Liver (tissue), 9 donors: ENCODE data around the gene DSG2. TPM values are rescaled to one million over a fixed set of nuclear protein-coding genes. Genes with fewer than 3 reads are reported as not detected.

Experiments
- DNase-seq: peaks from one replicate; pipeline ENCODE4 v3.0.0-alpha.2; 2017; ENCODE audit warnings: low spot score
- H3K27ac ChIP-seq, 2 donors: one replicate each; pipeline ENCODE4 v1.7.0; 2013; ENCODE audit warnings: inconsistent platforms in 2 of 2, low read length in 2 of 2, control low read depth in 1 of 2, low read depth in 1 of 2, mild to moderate bottlenecking in 1 of 2
- H3K27me3 ChIP-seq, 4 donors: one replicate each; pipeline versions ENCODE4 v1.6.1 to v1.7.0; 2013; ENCODE audit warnings: low read length in 3 of 4, inconsistent platforms in 1 of 4, mild to moderate bottlenecking in 1 of 4, moderate library complexity in 1 of 4; ENCODE audit not compliant: control insufficient read depth in 4 of 4, insufficient read depth in 4 of 4
- H3K36me3 ChIP-seq, 4 donors: one replicate each; pipeline versions ENCODE4 v1.6.1 to v1.7.0; 2013; ENCODE audit warnings: low read length in 3 of 4, mild to moderate bottlenecking in 3 of 4, low read depth in 1 of 4, moderate library complexity in 1 of 4; ENCODE audit not compliant: control insufficient read depth in 4 of 4, insufficient read depth in 3 of 4
- H3K4me1 ChIP-seq, 4 donors: one replicate each; pipeline versions ENCODE4 v1.6.1 to v1.7.0; 2013; ENCODE audit warnings: low read length in 3 of 4, mild to moderate bottlenecking in 3 of 4, moderate library complexity in 1 of 4; ENCODE audit not compliant: control insufficient read depth in 4 of 4, insufficient read depth in 4 of 4
- H3K4me3 ChIP-seq, 3 donors: one replicate each; pipeline versions ENCODE4 v1.6.1 to v1.7.0; 2013; ENCODE audit warnings: low read length in 3 of 3, control low read depth in 1 of 3, low read depth in 1 of 3, mild to moderate bottlenecking in 1 of 3
- H3K9ac ChIP-seq, 2 donors: one replicate each; pipeline ENCODE4 v1.7.0; 2013; ENCODE audit warnings: low read length in 2 of 2, mild to moderate bottlenecking in 2 of 2, moderate library complexity in 2 of 2, control low read depth in 1 of 2, low read depth in 1 of 2
- H3K9me3 ChIP-seq, 4 donors: one replicate each; pipeline versions ENCODE4 v1.6.1 to v1.7.0; 2013; ENCODE audit warnings: low read length in 3 of 4; ENCODE audit not compliant: control insufficient read depth in 4 of 4
- ATF3 ChIP-seq: IDR thresholded peaks from 2 replicates; pipeline ENCODE4 v1.6.1; 2016; ENCODE audit warnings: antibody characterized with exemption
- EGR1 ChIP-seq, 2 donors: IDR thresholded peaks; 2 replicates each; pipeline ENCODE4 v1.6.1; 2016 to 2018; ENCODE audit warnings: antibody characterized with exemption in 2 of 2, low read depth in 2 of 2
- FOXA1 ChIP-seq: IDR thresholded peaks from 2 replicates; pipeline ENCODE4 v1.6.1; 2016; ENCODE audit warnings: antibody characterized with exemption
- FOXA2 ChIP-seq: IDR thresholded peaks from 2 replicates; pipeline ENCODE4 v1.6.1; 2016; ENCODE audit warnings: antibody characterized with exemption
- GABPA ChIP-seq, 2 donors: IDR thresholded peaks in 1 of 2; conservative IDR thresholded peaks in 1 of 2; 2 replicates each; pipeline ENCODE4 v1.6.1; 2016; ENCODE audit warnings: antibody characterized with exemption in 2 of 2, mild to moderate bottlenecking in 1 of 2, moderate library complexity in 1 of 2
- HNF4A ChIP-seq, 2 donors: conservative IDR thresholded peaks; 2 replicates each; pipeline ENCODE4 v1.6.1; 2016; ENCODE audit warnings: antibody characterized with exemption in 2 of 2, mild to moderate bottlenecking in 2 of 2
- HNF4G ChIP-seq: IDR thresholded peaks from 2 replicates; pipeline ENCODE4 v1.6.1; 2016; ENCODE audit warnings: antibody characterized with exemption
- JUND ChIP-seq, 2 donors: IDR thresholded peaks; 2 replicates each; pipeline ENCODE4 v1.6.1; 2016; ENCODE audit warnings: antibody characterized with exemption in 2 of 2
- MAX ChIP-seq: IDR thresholded peaks from 2 replicates; pipeline ENCODE4 v1.6.1; 2016; ENCODE audit warnings: antibody characterized with exemption
- NR2F2 ChIP-seq: IDR thresholded peaks from 2 replicates; pipeline ENCODE4 v1.6.1; 2016; ENCODE audit warnings: antibody characterized with exemption
- RAD21 ChIP-seq, 2 donors: IDR thresholded peaks; 2 replicates each; pipeline ENCODE4 v1.6.1; 2016; ENCODE audit warnings: antibody characterized with exemption in 2 of 2, mild to moderate bottlenecking in 2 of 2
- RXRA ChIP-seq, 2 donors: IDR thresholded peaks; 2 replicates each; pipeline ENCODE4 v1.6.1; 2017 to 2018; ENCODE audit warnings: antibody characterized with exemption in 2 of 2, mild to moderate bottlenecking in 1 of 2
- SP1 ChIP-seq: IDR thresholded peaks from 2 replicates; pipeline ENCODE4 v1.6.1; 2018; ENCODE audit warnings: antibody characterized with exemption, mild to moderate bottlenecking
- TAF1 ChIP-seq: conservative IDR thresholded peaks from 2 replicates; pipeline ENCODE4 v1.6.1; 2016; ENCODE audit warnings: antibody characterized with exemption, mild to moderate bottlenecking
- YY1 ChIP-seq: IDR thresholded peaks from 2 replicates; pipeline ENCODE4 v1.6.1; 2016; ENCODE audit warnings: antibody characterized with exemption, mild to moderate bottlenecking
- WGBS: extraction: QIAGEN DNeasy Blood & Tissue Kit; methylation state at CpG from one replicate; pipeline ENCODE4 v1.1.7; 2013; 5-methylcytosine and 5-hydroxymethylcytosine counted together
- polyA plus RNA-seq, 2 donors: library from polyadenylated mRNA; stranded (reverse) in 1 of 2; unstranded in 1 of 2; fragments of 200-250 nt in 1 of 2; fragments of >200 nt in 1 of 2; fragmentation: Nextera tagmentation in 1 of 2; extraction: Ambion mirVana in 1 of 2; gene quantifications; one replicate each; pipeline versions ENCODE4 v1.2.1 to v1.2.3, GENCODE V29; 2013 to 2015
- total RNA-seq, 2 donors: library from RNA; depleted of rRNA; stranded (reverse); fragments of >200 nt; gene quantifications; one replicate each; pipeline ENCODE4 v1.2.3, GENCODE V29; 2014
- TF ChIP-seq, protein P1 (sequence below): IDR thresholded peaks from 2 replicates; pipeline ENCODE4 v1.6.1; 2016; ENCODE audit warnings: antibody characterized with exemption, mild to moderate bottlenecking
- TF ChIP-seq, protein P2 (sequence below): IDR thresholded peaks from 2 replicates; pipeline ENCODE4 v1.6.1; 2016; ENCODE audit warnings: antibody characterized with exemption
- TF ChIP-seq, protein P3 (sequence below): fragments of 150-350 bp; IDR thresholded peaks from 2 replicates; pipeline ENCODE4 v1.5.1; 2017; ENCODE audit warnings: improper control_type of control experiment, low read depth, low read length; ENCODE audit not compliant: missing input control
- donor health status: healthy.
- donor health status: healthy.
- donor health status: healthy.
- donor health status: healthy.
- donor health status: healthy.

Gene DSG2
- total and polyA plus RNA-seq, 4 donors, result 5.4 to 13.9 (median 9.6) TPM

- TF ChIP-seq YY1, result peak; percentile 47
- peak; percentile 51 to 73 for TF ChIP-seq HNF4A (conservative IDR thresholded peaks at IDR 0.05)
- peak in 1 of 2 donors; percentile 17 for TF ChIP-seq RXRA (IDR thresholded peaks at IDR 0.05)
- TF ChIP-seq, protein P1, sequence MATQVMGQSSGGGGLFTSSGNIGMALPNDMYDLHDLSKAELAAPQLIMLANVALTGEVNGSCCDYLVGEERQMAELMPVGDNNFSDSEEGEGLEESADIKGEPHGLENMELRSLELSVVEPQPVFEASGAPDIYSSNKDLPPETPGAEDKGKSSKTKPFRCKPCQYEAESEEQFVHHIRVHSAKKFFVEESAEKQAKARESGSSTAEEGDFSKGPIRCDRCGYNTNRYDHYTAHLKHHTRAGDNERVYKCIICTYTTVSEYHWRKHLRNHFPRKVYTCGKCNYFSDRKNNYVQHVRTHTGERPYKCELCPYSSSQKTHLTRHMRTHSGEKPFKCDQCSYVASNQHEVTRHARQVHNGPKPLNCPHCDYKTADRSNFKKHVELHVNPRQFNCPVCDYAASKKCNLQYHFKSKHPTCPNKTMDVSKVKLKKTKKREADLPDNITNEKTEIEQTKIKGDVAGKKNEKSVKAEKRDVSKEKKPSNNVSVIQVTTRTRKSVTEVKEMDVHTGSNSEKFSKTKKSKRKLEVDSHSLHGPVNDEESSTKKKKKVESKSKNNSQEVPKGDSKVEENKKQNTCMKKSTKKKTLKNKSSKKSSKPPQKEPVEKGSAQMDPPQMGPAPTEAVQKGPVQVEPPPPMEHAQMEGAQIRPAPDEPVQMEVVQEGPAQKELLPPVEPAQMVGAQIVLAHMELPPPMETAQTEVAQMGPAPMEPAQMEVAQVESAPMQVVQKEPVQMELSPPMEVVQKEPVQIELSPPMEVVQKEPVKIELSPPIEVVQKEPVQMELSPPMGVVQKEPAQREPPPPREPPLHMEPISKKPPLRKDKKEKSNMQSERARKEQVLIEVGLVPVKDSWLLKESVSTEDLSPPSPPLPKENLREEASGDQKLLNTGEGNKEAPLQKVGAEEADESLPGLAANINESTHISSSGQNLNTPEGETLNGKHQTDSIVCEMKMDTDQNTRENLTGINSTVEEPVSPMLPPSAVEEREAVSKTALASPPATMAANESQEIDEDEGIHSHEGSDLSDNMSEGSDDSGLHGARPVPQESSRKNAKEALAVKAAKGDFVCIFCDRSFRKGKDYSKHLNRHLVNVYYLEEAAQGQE, result no peak
- peak; percentile 14 for TF ChIP-seq NR2F2
- TF ChIP-seq RAD21 (IDR thresholded peaks at IDR 0.05), result no peak
- H3K9ac ChIP-seq, result no peak overlapping the region
- no peaks in the 10 kb centered on the region for H3K27me3 ChIP-seq
- no peaks in the 10 kb centered on the region for H3K36me3 ChIP-seq
- peaks cover 0 to 2% (median 0%) of the 10 kb centered on the region in 4 donors for H3K9me3 ChIP-seq
- no peak overlapping the region for H3K4me3 ChIP-seq
- DNase-seq, result no peak
- H3K4me1 ChIP-seq, result peaks cover 0 to 31% (median 13%) of the 10 kb centered on the region in 4 donors
- WGBS, result 73% methylated on average over 5 of the region's 5 CpGs
- H3K27ac ChIP-seq, result no peak overlapping the region
Observed at GRCh38 chr18:31583185-31583854, 85.3 kb downstream of the DSG2 start.

DNA sequence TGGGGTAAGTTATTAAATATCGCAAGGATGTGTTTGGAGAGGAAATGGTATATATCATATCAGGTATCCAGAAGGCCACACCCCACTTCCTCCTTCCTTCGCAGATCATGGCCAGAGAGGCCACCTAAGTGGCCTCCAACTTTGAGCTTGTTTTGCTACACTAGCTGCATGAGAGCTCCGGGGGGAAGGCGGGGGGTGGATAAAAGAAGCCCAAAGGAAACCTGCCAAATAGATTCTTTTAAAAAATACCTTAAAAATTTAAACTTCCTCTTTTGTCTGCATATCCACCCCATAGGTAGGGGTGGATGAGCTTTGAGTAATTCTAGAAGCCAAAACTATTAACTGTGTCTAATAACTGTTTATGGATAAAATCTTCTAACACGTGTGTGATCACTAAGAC, 88.0 kb downstream of the DSG2 start:
- no peak overlapping the region for H3K4me3 ChIP-seq
- no peak for DNase-seq
- peaks cover 2 to 41% (median 22%) of the 10 kb centered on the region in 4 donors for H3K4me1 ChIP-seq
- 89% methylated on average over 5 of the region's 5 CpGs for WGBS
- no peak overlapping the region for H3K9ac ChIP-seq
- H3K27me3 ChIP-seq, result no peaks in the 10 kb centered on the region
- H3K9me3 ChIP-seq, result peaks cover 0 to 2% (median 0%) of the 10 kb centered on the region in 4 donors
- no peak for TF ChIP-seq ATF3
- TF ChIP-seq, protein P2, sequence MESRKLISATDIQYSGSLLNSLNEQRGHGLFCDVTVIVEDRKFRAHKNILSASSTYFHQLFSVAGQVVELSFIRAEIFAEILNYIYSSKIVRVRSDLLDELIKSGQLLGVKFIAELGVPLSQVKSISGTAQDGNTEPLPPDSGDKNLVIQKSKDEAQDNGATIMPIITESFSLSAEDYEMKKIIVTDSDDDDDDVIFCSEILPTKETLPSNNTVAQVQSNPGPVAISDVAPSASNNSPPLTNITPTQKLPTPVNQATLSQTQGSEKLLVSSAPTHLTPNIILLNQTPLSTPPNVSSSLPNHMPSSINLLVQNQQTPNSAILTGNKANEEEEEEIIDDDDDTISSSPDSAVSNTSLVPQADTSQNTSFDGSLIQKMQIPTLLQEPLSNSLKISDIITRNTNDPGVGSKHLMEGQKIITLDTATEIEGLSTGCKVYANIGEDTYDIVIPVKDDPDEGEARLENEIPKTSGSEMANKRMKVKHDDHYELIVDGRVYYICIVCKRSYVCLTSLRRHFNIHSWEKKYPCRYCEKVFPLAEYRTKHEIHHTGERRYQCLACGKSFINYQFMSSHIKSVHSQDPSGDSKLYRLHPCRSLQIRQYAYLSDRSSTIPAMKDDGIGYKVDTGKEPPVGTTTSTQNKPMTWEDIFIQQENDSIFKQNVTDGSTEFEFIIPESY, result no peak
- TF ChIP-seq HNF4A (conservative IDR thresholded peaks at IDR 0.05), result no peak
- TF ChIP-seq NR2F2, result no peak
- TF ChIP-seq, protein P1, result no peak
- TF ChIP-seq FOXA2, result no peak
- TF ChIP-seq EGR1 (IDR thresholded peaks at IDR 0.05; ENCODE audit: low read depth in 2 of 2), result no peak
- no peak for TF ChIP-seq RAD21 (IDR thresholded peaks at IDR 0.05)
- TF ChIP-seq YY1, result no peak
- no peak for TF ChIP-seq FOXA1
- no peak for TF ChIP-seq TAF1
- TF ChIP-seq JUND (IDR thresholded peaks at IDR 0.05), result no peak
- TF ChIP-seq, protein P3, sequence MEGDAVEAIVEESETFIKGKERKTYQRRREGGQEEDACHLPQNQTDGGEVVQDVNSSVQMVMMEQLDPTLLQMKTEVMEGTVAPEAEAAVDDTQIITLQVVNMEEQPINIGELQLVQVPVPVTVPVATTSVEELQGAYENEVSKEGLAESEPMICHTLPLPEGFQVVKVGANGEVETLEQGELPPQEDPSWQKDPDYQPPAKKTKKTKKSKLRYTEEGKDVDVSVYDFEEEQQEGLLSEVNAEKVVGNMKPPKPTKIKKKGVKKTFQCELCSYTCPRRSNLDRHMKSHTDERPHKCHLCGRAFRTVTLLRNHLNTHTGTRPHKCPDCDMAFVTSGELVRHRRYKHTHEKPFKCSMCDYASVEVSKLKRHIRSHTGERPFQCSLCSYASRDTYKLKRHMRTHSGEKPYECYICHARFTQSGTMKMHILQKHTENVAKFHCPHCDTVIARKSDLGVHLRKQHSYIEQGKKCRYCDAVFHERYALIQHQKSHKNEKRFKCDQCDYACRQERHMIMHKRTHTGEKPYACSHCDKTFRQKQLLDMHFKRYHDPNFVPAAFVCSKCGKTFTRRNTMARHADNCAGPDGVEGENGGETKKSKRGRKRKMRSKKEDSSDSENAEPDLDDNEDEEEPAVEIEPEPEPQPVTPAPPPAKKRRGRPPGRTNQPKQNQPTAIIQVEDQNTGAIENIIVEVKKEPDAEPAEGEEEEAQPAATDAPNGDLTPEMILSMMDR, result no peak
- TF ChIP-seq HNF4G, result no peak
- TF ChIP-seq SP1, result no peak
- TF ChIP-seq GABPA (IDR thresholded peaks at IDR 0.05 in 1 of 2, conservative IDR thresholded peaks at IDR 0.05 in 1 of 2), result no peak
- no peak for TF ChIP-seq RXRA (IDR thresholded peaks at IDR 0.05)
- no peak for TF ChIP-seq MAX
- H3K27ac ChIP-seq, result no peak overlapping the region
- no peaks in the 10 kb centered on the region for H3K36me3 ChIP-seq
